ENCODE data around the gene ESYT1. TPM values are rescaled to one million over a fixed set of nuclear protein-coding genes. Genes with fewer than 3 reads are reported as not detected.
A peak's percentile ranks its signal among the peaks of the same experiment; 100 is the strongest.

Gene ESYT1
- total RNA-seq, 2 donors from 2014 or later: 66.8 to 167 TPM

- H3K27ac ChIP-seq: no peak overlapping the region
- TF ChIP-seq POLR2AphosphoS5 (IDR thresholded peaks at IDR 0.05) (no peak), POLR2A (IDR thresholded peaks at IDR 0.05) (no peak)
- TF ChIP-seq, protein P1, sequence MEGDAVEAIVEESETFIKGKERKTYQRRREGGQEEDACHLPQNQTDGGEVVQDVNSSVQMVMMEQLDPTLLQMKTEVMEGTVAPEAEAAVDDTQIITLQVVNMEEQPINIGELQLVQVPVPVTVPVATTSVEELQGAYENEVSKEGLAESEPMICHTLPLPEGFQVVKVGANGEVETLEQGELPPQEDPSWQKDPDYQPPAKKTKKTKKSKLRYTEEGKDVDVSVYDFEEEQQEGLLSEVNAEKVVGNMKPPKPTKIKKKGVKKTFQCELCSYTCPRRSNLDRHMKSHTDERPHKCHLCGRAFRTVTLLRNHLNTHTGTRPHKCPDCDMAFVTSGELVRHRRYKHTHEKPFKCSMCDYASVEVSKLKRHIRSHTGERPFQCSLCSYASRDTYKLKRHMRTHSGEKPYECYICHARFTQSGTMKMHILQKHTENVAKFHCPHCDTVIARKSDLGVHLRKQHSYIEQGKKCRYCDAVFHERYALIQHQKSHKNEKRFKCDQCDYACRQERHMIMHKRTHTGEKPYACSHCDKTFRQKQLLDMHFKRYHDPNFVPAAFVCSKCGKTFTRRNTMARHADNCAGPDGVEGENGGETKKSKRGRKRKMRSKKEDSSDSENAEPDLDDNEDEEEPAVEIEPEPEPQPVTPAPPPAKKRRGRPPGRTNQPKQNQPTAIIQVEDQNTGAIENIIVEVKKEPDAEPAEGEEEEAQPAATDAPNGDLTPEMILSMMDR (IDR thresholded peaks at IDR 0.05): no peak
- no peaks in the 10 kb centered on the region for H3K9me3 ChIP-seq
- no peaks in the 10 kb centered on the region for H3K4me1 ChIP-seq (replicated peaks)
- WGBS: 80% methylated on average over 3 of the region's 3 CpGs
- intact Hi-C loops (cut with DNase I): no loop called here
- H3K36me3 ChIP-seq: peaks cover 0 to 11% of the 10 kb centered on the region in 2 donors
- DNase-seq (ENCODE audit: low spot score): no peak
- H3K4me3 ChIP-seq: no peak overlapping the region
- H3K27me3 ChIP-seq (replicated peaks; ENCODE audit: insufficient read depth): no peaks in the 10 kb centered on the region
Observed at GRCh38 chr12:56145217-56145616, 17.1 kb downstream of the ESYT1 start.

- H3K27me3 ChIP-seq (replicated peaks; ENCODE audit: insufficient read depth): no peaks in the 10 kb centered on the region
- 55% methylated on average over 13 of the region's 13 CpGs for WGBS
- no peaks in the 10 kb centered on the region for H3K9me3 ChIP-seq
- no peak overlapping the region for H3K27ac ChIP-seq
- peaks cover 5% of the 10 kb centered on the region for H3K4me1 ChIP-seq (replicated peaks)
- TF ChIP-seq POLR2A (IDR thresholded peaks at IDR 0.05) (no peak), POLR2AphosphoS5 (IDR thresholded peaks at IDR 0.05) (no peak)
- TF ChIP-seq, protein P1 (IDR thresholded peaks at IDR 0.05): no peak
- no peak overlapping the region for H3K4me3 ChIP-seq
- H3K36me3 ChIP-seq: peaks cover 0 to 11% of the 10 kb centered on the region in 2 donors
- intact Hi-C loops (cut with DNase I): no loop called here
- no peak for DNase-seq (ENCODE audit: low spot score)
Observed at GRCh38 chr12:56146492-56147460, 18.7 kb downstream of the ESYT1 start.

DNA sequence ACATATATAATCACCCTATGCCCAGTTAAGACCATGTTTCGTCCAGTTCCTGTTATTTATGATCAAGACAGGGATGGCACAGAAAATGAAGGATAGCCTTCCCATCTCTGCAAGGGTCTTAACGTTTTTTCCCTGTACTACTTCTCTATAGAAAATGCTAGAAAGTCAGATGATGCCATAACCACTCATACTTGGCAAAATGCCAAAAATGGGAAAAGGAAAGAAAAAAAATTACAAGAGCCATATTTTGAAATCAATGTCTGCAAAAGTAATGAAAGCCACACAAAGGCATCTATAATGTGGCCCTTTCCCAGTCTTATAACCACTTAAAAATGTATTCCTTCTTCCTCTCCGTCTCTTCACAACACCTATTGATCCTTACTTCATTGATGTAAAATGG, 22.5 kb downstream of the ESYT1 start:
- TF ChIP-seq, protein P1 (IDR thresholded peaks at IDR 0.05): no peak
- no peak for TF ChIP-seq POLR2A (IDR thresholded peaks at IDR 0.05)
- no peak for TF ChIP-seq POLR2AphosphoS5 (IDR thresholded peaks at IDR 0.05)
- intact Hi-C loops (cut with DNase I): no loop called here
- no peak overlapping the region for H3K4me3 ChIP-seq
- H3K36me3 ChIP-seq: no peaks in the 10 kb centered on the region
- 66% methylated on average over 3 of the region's 3 CpGs for WGBS
- H3K4me1 ChIP-seq (replicated peaks): peaks cover 5% of the 10 kb centered on the region
- H3K27ac ChIP-seq: no peak overlapping the region
- no peaks in the 10 kb centered on the region for H3K9me3 ChIP-seq
- DNase-seq (ENCODE audit: low spot score): no peak
- no peaks in the 10 kb centered on the region for H3K27me3 ChIP-seq (replicated peaks; ENCODE audit: insufficient read depth)

DNA sequence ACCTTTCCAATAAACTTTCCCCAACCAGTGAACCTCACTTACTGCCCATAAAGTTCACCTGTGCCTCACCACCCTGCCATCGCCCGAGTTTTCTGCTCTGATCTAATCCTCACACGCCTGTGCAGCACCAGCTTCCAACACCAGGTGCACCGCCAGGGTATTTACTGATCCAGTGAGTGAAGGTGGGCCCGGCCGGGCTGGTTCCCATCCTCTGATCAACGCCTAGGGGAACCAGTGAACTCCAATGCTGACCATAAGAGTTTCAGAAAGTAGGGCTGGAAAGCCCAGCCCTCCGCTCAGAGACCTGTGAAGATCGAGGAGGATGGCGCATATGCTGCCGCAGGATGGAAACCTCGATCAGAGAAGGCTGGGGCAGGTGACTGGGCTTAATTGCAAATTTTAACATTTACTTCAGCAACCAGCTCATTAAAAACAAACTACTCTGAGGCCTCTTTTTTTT, 23.6 kb downstream of the ESYT1 start:
- no peaks in the 10 kb centered on the region for H3K9me3 ChIP-seq
- intact Hi-C loops (cut with DNase I): no loop called here
- H3K36me3 ChIP-seq: no peaks in the 10 kb centered on the region
- 3% methylated on average over 12 of the region's 12 CpGs for WGBS
- DNase-seq (ENCODE audit: low spot score): peak; percentile 62
- no peak for TF ChIP-seq POLR2A (IDR thresholded peaks at IDR 0.05)
- TF ChIP-seq, protein P1 (IDR thresholded peaks at IDR 0.05): peak in 3 of 4 experiments; percentile 18 to 74 (median 61)
- H3K4me3 ChIP-seq: peak overlapping the region; percentile 54 to 62
- H3K27me3 ChIP-seq (replicated peaks; ENCODE audit: insufficient read depth): no peaks in the 10 kb centered on the region
- peaks cover 5% of the 10 kb centered on the region for H3K4me1 ChIP-seq (replicated peaks)
- H3K27ac ChIP-seq: peak overlapping the region; percentile 96 to 97
